Activated naive CD4-positive, alpha-beta T cell treated with anti-CD3 and anti-CD28 coated beads for 36 hours (primary cell): ENCODE results near the gene HELT. TPM values are rescaled to one million over a fixed set of nuclear protein-coding genes. Genes with fewer than 3 reads are reported as not detected.
"Not testable (repeated sequence)": the region's sequence is repeated elsewhere in the genome, so short reads cannot be mapped to it uniquely, and the experiment has no call there.

Source experiments
- CTCF ChIA-PET: fragments of 350-600 bp; sonication (Branson Sonifier 250); formaldehyde crosslinking; loops from one replicate; lab custom pipeline; 2021; ENCODE audit warnings: antibody characterized with exemption; lab: Charles Lee
- DNase-seq: peaks from one replicate; pipeline ENCODE4 v3.0.0-alpha.2; 2020
- H3K27ac Mint-ChIP-seq: one replicate; pipeline ENCODE4 v1.8.0; 2021; ENCODE audit warnings: mild to moderate bottlenecking, mixed read lengths
- H3K27me3 Mint-ChIP-seq: one replicate; pipeline ENCODE4 v1.8.0; 2021; ENCODE audit warnings: low read depth, mixed read lengths
- H3K36me3 Mint-ChIP-seq: one replicate; pipeline ENCODE4 v1.8.0; 2021; ENCODE audit warnings: low read depth, mixed read lengths
- H3K4me1 Mint-ChIP-seq: one replicate; pipeline ENCODE4 v1.8.0; 2021; ENCODE audit warnings: low read depth, mixed read lengths
- H3K4me3 Mint-ChIP-seq: one replicate; pipeline ENCODE4 v1.8.0; 2021; ENCODE audit warnings: mild to moderate bottlenecking, moderate library complexity, mixed read lengths
- H3K9me3 Mint-ChIP-seq: one replicate; pipeline ENCODE4 v1.8.0; 2021; ENCODE audit warnings: mixed read lengths
- intact Hi-C: fragments of 100-400 bp; cut with micrococcal nuclease; formaldehyde crosslinking; loops from one replicate; pipeline ENCODE4 v1.15.1; 2023
- total RNA-seq, 2 experiments: library from RNA; stranded (reverse); gene quantifications; one replicate each; pipeline ENCODE4 v1.2.3, GENCODE V29; 2021

HELT gene
- total RNA-seq, 2 experiments from 2014 or later = not detected

DNA sequence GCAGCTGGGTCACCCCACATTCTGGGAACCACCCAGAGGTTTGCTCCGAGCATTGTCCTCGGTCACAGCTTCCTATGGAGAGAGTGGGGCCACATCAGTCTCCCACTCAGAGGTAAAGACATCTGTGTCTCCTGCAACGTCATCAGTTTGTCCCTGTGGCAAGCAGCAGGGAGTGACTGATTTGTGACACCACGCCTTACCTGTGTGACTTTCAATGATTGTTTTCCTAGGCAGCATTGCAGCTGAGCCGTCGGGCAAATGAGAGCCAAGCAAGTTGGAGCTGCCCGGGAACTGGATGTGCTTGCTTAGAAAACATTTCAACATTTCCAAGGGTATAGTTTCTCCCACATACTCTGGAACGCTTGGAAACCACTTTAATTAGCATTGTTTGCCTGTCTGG lies 29.7 kb upstream of the HELT start:
- no peaks in the 10 kb centered on the region for H3K4me1 Mint-ChIP-seq
- CTCF ChIA-PET = interaction anchor here (1.0 to 2.4 kb wide), 2 partner anchors 17 to 18 kb away, joined by 3 to 6 read pairs; no protein-coding TSS in a partner anchor
- no peaks in the 10 kb centered on the region for H3K27me3 Mint-ChIP-seq
- H3K4me3 Mint-ChIP-seq = no peak overlapping the region
- H3K9me3 Mint-ChIP-seq = no peaks in the 10 kb centered on the region
- no peak overlapping the region for H3K27ac Mint-ChIP-seq
- no peak for DNase-seq
- intact Hi-C loops = no loop called here
- H3K36me3 Mint-ChIP-seq = no peaks in the 10 kb centered on the region

DNA sequence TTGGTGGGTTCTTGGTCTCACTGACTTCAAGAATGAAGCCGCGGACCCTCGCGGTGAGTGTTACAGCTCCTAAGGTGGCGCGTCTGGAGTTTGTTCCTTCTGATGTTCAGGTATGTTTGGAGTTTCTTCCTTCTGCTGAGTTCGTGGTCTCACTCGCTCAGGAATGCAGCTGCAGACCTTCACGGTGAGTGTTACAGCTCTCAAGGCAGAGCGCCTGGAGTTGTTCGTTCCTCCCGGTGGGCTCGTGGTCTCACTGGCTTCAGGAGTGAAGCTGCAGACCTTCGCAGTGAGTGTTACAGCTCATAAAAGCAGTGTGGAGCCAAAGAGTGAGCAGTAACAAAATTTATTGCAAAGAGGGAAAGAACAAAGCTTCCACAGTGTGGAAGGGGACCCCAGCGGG lies 29.0 kb upstream of the HELT start:
- intact Hi-C loops, H3K27ac Mint-ChIP-seq, DNase-seq, H3K9me3 Mint-ChIP-seq, H3K27me3 Mint-ChIP-seq, H3K36me3 Mint-ChIP-seq, H3K4me3 Mint-ChIP-seq, H3K4me1 Mint-ChIP-seq: not testable (repeated sequence)
- CTCF ChIA-PET = interaction anchor here (1.0 to 2.4 kb wide), 2 partner anchors 16 to 18 kb away, joined by 3 to 6 read pairs; no protein-coding TSS in a partner anchor

DNA sequence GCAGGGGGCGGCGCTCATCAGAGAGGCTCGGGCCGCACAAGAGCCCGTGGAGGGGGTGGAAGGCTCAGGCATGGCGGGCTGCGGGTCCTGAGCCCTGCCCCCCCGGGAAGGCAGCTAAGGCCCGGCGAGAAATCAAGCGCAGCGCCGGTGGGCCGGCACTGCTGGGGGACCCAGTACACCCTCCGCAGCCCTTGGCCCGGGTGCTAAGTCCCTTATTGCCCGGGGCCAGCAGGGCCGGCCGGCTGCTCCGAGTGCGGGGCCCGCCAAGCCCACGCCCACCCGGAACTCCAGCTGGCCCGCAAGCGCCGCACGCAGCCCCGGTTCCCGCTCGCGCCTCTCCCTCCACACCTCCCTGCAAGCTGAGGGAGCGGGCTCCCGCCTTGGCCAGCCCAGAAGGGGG lies 28.2 kb upstream of the HELT start:
- CTCF ChIA-PET = interaction anchor here (2.4 kb wide), 1 partner anchor 16 kb away, joined by 6 read pairs; no protein-coding TSS in a partner anchor

DNA sequence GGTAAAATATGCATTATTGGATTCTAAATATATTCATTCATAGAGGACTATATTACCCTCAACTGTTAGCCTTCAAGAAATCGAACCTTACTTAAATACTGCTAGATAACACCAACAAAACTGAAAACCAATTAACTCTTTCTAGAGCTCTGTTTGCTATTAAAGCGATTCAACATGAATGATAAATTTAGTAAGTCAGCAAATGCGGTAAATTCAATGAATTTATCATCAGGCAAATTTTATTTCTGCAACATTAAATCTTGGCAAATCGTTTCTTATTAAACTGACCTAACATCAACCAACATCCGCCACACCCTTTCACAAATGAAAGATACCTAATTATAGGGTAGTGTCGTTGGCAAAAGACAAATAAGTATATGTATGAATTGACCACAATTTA lies 26.4 kb upstream of the HELT start:
- CTCF ChIA-PET = no interaction called here
- Mint-ChIP-seq H3K36me3 (no peaks in the 10 kb centered on the region), H3K4me3 (no peak overlapping the region), H3K27ac (no peak overlapping the region), H3K9me3 (no peaks in the 10 kb centered on the region), H3K4me1 (no peaks in the 10 kb centered on the region), H3K27me3 (no peaks in the 10 kb centered on the region)
- intact Hi-C loops = no loop called here
- no peak for DNase-seq

More for the DNA sequence above, 28.2 kb upstream of the HELT start:
- intact Hi-C loops, H3K9me3 Mint-ChIP-seq, H3K4me1 Mint-ChIP-seq, DNase-seq, H3K27ac Mint-ChIP-seq, H3K27me3 Mint-ChIP-seq, H3K36me3 Mint-ChIP-seq, H3K4me3 Mint-ChIP-seq: not testable (repeated sequence)

DNA sequence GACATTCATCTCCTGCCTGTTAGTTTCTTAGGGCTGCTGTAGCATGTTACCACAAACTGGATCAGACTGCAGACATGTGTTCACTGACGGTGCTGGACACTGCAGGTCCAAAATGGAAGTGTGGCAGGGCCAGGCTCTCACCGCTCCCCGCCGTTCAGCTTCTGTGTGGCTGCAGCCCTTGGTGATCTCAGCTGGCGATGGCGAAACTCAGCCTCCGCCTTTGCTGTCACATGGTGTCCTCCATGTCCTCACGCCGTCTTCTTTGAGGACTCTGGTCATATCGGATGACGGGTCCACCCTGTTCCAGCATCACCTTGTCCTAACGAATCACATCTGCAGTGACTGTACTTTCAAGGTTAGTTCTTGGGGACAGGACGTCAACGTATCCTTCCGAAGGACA lies 25.9 kb upstream of the HELT start:
- Mint-ChIP-seq H3K4me1 (no peaks in the 10 kb centered on the region), H3K9me3 (no peaks in the 10 kb centered on the region), H3K36me3 (no peaks in the 10 kb centered on the region), H3K27me3 (no peaks in the 10 kb centered on the region), H3K4me3 (no peak overlapping the region), H3K27ac (no peak overlapping the region)
- no peak for DNase-seq
- CTCF ChIA-PET = no interaction called here
- intact Hi-C loops = no loop called here

DNA sequence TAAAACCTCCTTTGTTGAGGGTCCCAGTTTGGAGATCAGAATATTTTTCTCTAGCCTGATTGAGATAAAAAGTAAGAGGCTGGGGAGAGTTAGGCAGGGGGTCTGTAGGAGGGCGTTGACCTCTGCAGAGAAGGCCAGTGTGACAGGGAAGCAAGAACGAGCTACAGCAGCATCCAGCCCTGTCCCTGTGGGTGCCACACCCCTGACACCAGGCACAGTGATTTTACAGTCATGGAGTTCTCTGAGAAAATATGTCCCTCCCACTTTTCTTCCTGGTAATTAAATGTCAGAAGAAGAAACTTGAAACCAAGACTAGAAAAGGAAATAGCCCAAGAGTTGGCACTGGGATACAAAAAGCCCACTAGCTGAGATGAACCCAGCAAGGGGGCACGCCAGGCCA lies 25.0 kb upstream of the HELT start:
- intact Hi-C loops = no loop called here

DNA sequence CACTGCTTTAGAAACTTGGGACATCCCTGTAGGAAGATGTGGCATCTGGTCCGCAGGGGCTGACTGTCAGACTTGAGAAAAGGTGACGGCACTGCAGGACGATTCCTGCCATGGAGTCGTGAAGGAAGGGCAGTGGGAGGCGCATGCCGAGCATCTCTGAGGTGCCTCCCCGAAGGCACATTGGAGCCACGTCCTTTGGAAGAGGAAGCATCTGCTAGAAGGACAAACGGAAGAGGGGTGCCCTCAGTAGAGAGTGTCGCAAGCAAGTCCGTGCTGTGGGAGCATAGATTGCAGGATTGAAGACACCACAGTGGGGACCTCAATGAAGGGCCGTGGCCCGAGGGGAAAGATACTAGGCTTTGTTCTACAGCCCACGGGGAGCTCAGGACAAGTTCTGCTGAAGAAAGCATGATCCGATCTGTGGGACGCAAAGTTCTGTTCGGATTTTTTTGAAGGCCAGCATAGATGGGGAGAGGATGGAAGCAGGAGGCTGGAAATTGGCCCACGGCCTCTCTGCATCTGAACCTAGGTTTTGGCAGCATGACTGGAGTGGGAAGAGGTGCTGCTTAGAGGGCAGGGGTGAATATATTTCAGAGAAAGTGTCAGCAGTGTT lies 24.2 kb upstream of the HELT start:
- DNase-seq = no peak
- H3K9me3 Mint-ChIP-seq = no peaks in the 10 kb centered on the region
- H3K27me3 Mint-ChIP-seq = no peaks in the 10 kb centered on the region
- CTCF ChIA-PET = interaction anchor here (0.6 kb wide), 1 partner anchor 135 kb away, joined by 3 read pairs; no protein-coding TSS in a partner anchor
- no peak overlapping the region for H3K4me3 Mint-ChIP-seq
- H3K36me3 Mint-ChIP-seq = no peaks in the 10 kb centered on the region
- intact Hi-C loops = no loop called here
- H3K4me1 Mint-ChIP-seq = no peaks in the 10 kb centered on the region
- H3K27ac Mint-ChIP-seq = no peak overlapping the region

More for the DNA sequence above, 25.0 kb upstream of the HELT start:
- H3K4me1 Mint-ChIP-seq = no peaks in the 10 kb centered on the region
- DNase-seq = no peak
- CTCF ChIA-PET = no interaction called here
- no peak overlapping the region for H3K4me3 Mint-ChIP-seq
- H3K27ac Mint-ChIP-seq = no peak overlapping the region
- H3K36me3 Mint-ChIP-seq = no peaks in the 10 kb centered on the region
- no peaks in the 10 kb centered on the region for H3K9me3 Mint-ChIP-seq
- H3K27me3 Mint-ChIP-seq = no peaks in the 10 kb centered on the region

DNA sequence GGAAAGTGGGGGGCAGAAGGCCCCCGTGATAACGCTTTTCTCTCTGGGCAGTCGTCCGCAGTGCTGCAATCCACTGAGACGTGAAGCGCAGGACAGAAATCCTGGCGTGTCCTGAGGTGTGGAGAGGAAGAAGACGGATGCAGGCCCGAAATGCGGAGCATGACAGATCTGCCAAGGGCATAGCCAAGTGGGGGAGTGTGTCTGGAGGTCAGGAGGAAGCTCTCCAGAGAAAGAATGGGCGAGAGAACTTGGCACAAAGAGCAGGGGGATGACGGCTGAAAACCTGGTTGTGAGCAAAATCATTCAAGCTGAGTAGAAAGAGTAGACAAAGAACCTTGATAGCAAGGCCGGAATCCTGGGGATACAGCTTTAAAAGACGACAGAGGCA lies 23.7 kb upstream of the HELT start:
- no peaks in the 10 kb centered on the region for H3K9me3 Mint-ChIP-seq
- intact Hi-C loops = no loop called here
- DNase-seq = no peak
- H3K4me3 Mint-ChIP-seq = no peak overlapping the region
- H3K4me1 Mint-ChIP-seq = no peaks in the 10 kb centered on the region
- H3K27ac Mint-ChIP-seq = no peak overlapping the region
- CTCF ChIA-PET = interaction anchor here (0.6 kb wide), 1 partner anchor 134 kb away, joined by 3 read pairs; no protein-coding TSS in a partner anchor
- no peaks in the 10 kb centered on the region for H3K36me3 Mint-ChIP-seq
- no peaks in the 10 kb centered on the region for H3K27me3 Mint-ChIP-seq

DNA sequence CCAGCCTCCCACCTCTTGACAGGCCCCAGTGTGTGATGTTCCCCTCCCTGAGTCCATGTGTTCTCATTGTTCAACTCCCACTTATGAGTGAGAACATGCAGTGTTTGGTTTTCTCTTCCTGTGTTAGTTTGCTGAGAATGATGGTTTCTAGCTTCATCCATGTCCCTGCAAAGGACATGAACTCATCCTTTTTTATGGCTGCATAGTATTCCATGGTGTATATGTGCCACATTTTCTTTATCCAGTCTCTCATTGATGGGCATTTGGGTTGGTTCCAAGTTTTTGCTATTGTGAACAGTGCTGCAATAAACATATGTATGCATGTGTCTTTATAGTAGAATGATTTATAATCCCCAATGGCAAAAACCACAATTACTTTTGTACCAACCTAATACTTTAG lies 20.6 kb upstream of the HELT start:
- H3K27ac Mint-ChIP-seq, H3K4me1 Mint-ChIP-seq, H3K4me3 Mint-ChIP-seq, intact Hi-C loops, H3K9me3 Mint-ChIP-seq, CTCF ChIA-PET, H3K27me3 Mint-ChIP-seq, DNase-seq, H3K36me3 Mint-ChIP-seq: not testable (repeated sequence)

DNA sequence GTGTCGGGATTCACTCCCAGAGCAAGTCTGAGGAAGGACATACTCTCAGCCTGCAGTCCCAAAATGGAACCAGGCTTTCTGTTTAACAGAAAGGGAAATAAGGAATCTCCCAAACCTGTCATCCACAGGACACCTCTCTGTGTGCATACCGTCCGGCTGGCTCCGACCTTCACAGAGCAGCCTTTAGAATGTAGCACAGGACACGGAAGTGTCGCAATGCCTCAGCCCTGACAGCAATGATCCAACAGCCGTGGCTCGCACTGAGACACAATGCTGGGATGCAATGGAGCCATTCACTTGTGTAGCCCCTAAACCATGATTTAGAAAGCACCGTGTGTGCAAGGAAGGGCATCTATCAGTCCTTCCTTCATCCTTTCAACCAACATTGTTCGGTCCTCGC lies 15.5 kb upstream of the HELT start:
- Mint-ChIP-seq H3K4me3 (no peak overlapping the region), H3K4me1 (peaks cover 6% of the 10 kb centered on the region), H3K27ac (no peak overlapping the region), H3K27me3 (peaks cover 19% of the 10 kb centered on the region), H3K9me3 (no peaks in the 10 kb centered on the region), H3K36me3 (no peaks in the 10 kb centered on the region)
- intact Hi-C loops = no loop called here
- DNase-seq = no peak
- CTCF ChIA-PET = no interaction called here

DNA sequence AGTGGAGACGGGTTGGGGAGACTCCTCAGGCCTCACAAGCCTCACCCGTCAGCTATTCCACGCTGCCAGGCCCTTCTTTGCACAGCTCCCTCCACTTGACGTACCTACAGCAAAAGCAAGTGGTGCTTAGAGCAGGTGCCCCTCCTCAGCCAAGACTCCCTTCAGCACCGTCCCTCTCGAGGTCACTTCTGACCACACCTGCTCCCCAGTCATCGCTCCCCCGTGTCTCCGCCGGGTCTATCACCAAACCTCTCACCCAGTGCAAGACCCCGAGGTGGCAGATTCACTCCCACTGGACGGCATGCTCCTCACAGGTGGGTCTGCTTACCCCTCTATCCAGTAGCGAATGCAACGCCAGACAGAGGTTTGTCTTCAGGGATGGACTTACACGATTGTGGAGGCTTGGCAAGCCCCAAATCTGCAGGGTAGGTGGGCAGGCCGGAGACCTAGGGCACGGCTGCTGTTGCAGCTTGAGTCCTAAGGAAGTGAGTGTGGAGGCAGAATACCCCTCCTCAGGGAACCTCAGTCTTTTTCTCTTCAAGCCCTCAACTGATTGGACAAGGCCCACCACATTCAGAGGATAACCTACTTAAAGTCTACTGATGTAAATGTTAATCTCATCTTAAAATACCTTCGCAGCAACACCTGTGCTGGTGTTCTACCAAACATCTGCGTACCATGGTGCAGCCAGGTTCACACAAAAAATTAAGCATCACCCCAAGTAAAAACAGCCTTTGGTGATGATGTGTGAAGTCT lies 14.5 kb upstream of the HELT start:
- Mint-ChIP-seq H3K36me3 (no peaks in the 10 kb centered on the region), H3K4me1 (peaks cover 6% of the 10 kb centered on the region), H3K4me3 (no peak overlapping the region), H3K27me3 (peaks cover 21% of the 10 kb centered on the region), H3K9me3 (no peaks in the 10 kb centered on the region), H3K27ac (no peak overlapping the region)
- no peak for DNase-seq
- CTCF ChIA-PET = no interaction called here
- intact Hi-C loops = no loop called here

DNA sequence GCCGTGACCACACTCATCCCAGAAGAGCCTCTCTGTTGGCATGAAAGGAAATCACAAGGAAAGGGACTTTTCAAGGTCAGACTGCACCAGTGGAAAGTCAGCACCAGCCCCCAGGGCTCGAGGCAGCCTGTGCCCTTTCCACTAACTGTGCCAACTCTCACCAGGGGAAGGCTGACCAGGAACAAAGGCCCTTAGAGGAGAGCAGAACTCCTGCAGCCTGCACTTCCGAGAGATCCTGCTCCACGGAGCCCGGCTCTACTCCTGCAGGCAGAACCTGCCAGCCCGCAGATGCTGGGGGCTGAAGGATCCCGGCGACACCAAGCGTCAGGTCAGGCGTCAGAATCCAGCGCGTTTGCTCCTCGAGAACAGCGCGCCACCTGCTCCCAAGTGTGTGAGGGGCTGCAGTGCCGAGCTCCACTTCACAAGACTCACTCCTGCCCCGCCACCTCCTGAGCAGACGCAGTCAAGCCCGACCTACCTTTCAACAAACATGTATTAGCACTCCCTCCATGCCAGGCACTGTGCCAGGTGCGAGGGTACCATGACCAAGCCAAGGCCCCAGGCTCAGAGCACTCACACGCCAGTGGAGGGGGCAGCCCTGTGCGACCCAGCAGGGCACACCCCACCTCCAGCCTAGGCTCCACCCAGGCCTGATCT lies 13.6 kb upstream of the HELT start:
- peaks cover 28% of the 10 kb centered on the region for H3K27me3 Mint-ChIP-seq
- no peak overlapping the region for H3K27ac Mint-ChIP-seq
- H3K4me3 Mint-ChIP-seq = no peak overlapping the region
- intact Hi-C loops = loop anchor here (1.0 kb wide), 5 partner anchors 35 to 259 kb away; no protein-coding TSS in a partner anchor
- no peaks in the 10 kb centered on the region for H3K9me3 Mint-ChIP-seq
- H3K36me3 Mint-ChIP-seq = no peaks in the 10 kb centered on the region
- peaks cover 6% of the 10 kb centered on the region for H3K4me1 Mint-ChIP-seq
- CTCF ChIA-PET = interaction anchor here (0.8 to 3.1 kb wide), 16 partner anchors 9 to 593 kb away, joined by 3 to 15 read pairs (median 4); no protein-coding TSS in a partner anchor
- no peak for DNase-seq
